OCI-LY1 (cell line): ENCODE results near the gene PRR5.

Experiments used
- EZH2 ChIP-seq: fragments of 200-600 bp; sonication (generic), shearing (Covaris generic); IDR thresholded peaks from 2 replicates; pipeline ENCODE4 v1.8.0; 2017; ENCODE audit warnings: borderline replicate concordance, mixed run types, mild to moderate bottlenecking, antibody characterized with exemption, low read length, moderate library complexity, mixed read lengths
- TF ChIP-seq, protein P1 (sequence below): fragments of 200-600 bp; sonication (generic), shearing (Covaris generic); IDR thresholded peaks from 2 replicates; pipeline ENCODE4 v1.5.1; 2017; ENCODE audit warnings: mild to moderate bottlenecking, antibody characterized with exemption, low read length, moderate library complexity, mixed read lengths

DNA sequence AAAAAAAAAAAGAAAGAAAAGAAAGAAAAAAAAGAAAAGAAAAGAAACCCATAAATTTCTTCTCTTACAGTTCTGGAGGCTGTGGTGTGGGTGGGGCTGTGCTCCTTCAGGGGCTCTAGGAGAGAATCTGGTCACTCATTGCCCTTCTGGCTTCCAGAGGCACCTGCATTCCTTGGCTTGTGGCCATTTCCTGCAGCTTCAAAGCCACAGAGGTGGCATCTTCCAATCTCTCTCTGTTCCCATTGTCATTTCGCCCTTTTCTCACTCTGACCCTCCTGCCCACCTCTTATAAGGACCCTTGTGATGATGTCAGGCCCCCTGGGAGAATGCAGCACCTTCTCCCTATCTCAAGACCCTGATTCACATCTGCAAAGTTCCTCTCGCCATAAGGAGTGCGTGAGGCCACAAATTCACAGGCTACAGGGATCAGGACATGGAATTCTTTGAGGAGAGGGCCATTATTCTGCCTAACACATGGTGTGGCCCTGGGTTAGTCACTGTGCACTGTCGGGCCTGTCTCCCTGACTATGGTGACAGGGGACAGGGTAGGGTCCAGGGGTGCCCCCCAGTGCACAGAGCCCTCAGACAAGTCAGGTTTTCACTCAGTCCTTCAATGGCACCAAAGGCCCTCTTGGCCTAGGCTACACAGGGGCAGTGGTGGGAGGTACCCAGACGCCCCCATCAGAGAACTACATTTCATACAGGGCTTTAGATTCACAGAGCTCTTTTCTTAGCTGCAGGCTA is 38.6 kb upstream of the PRR5 start:
- TF ChIP-seq, protein P1, sequence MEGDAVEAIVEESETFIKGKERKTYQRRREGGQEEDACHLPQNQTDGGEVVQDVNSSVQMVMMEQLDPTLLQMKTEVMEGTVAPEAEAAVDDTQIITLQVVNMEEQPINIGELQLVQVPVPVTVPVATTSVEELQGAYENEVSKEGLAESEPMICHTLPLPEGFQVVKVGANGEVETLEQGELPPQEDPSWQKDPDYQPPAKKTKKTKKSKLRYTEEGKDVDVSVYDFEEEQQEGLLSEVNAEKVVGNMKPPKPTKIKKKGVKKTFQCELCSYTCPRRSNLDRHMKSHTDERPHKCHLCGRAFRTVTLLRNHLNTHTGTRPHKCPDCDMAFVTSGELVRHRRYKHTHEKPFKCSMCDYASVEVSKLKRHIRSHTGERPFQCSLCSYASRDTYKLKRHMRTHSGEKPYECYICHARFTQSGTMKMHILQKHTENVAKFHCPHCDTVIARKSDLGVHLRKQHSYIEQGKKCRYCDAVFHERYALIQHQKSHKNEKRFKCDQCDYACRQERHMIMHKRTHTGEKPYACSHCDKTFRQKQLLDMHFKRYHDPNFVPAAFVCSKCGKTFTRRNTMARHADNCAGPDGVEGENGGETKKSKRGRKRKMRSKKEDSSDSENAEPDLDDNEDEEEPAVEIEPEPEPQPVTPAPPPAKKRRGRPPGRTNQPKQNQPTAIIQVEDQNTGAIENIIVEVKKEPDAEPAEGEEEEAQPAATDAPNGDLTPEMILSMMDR = no peak
- TF ChIP-seq EZH2 = no peak
